Measurements from ENCODE around the gene FUT9.

The FUT9 gene

DNA sequence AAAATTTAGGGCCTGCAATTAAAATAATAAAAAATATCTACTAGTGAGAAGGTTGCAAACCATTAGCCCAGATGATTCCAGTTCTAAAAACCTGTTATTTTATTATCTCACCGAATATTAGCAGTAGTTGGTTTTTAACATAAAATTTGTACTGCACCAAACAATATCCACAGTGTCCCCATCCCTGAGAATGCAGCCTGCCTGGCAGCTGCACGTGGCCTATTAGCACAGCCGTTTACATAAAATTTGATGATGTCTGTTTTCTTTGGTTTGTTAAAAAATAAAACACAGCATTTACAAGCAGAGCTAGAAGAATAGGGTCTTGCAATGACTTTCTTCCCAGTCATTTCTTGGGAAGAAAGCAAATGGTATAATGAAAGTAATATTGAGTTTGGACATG is 58.2 kb downstream of the FUT9 start:
- DNase-seq, result no peak

DNA sequence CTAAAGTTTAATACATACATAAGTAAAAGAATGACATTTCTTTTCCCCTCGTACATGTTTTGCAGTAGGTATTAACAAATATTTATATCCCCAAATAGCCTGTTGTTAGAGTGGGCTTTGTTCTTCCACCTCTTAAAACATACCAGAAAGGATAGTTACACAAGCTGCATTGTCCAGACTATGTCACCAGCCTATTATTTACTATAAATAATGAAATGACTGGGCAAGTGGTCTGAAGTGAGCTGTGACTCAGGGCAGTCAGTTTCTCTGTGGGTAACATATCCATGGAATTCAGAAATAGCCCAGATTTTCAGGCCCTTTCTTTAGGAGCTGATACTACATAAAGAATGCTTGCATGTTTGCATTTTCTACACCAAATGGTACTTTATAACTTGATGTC is 60.1 kb downstream of the FUT9 start:
- DNase-seq, result no peak

DNA sequence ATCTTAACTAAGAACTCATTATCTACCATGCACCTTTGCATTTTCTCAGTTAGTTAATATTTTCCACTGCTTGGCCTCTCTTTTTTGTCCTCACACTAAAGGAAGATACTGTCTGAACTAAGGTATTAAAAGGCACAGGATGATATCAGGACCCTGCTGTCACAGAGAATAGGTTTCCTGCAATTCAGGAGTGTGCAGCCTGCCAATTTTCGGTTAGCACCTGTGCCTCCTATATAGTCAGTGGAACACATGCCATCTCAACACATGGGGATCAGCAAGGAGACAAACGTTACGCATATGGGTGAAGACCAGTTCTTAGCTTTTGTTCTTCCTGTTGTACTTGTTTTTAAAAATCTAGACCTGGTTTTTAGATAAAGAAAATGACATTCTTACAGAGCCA is 71.0 kb downstream of the FUT9 start:
- no peak for DNase-seq

GRCh38 chr6:96089173-96089572 is 73.4 kb downstream of the FUT9 start:
- DNase-seq, result no peak

DNA sequence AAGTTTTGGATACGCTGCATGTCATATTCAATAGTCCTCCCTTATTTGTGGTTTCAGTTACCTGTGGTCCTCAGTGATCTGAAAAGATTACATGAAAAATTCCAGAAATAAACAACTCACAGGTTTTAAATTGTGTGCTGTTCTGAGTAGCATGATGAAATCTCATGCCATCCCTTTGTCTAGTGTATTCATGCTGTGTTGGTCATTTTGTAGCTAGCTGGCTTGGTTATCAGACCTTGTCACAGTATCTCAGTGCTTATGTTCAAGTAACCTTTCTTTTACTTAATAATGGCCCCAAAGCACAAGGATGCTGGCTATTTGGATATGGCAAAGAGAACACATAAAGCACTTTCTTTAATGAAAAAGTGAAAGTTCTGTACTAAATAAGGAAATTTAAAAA is 78.3 kb downstream of the FUT9 start:
- DNase-seq, result no peak

GRCh38 chr6:96099069-96099468 is 83.3 kb downstream of the FUT9 start:
- no peak for DNase-seq

- no peak for DNase-seq
These were observed 85.8 kb downstream of the FUT9 start for GRCh38 chr6:96101564-96101963.

GRCh38 chr6:96104910-96105309 is 89.1 kb downstream of the FUT9 start:
- DNase-seq, result no peak

DNA sequence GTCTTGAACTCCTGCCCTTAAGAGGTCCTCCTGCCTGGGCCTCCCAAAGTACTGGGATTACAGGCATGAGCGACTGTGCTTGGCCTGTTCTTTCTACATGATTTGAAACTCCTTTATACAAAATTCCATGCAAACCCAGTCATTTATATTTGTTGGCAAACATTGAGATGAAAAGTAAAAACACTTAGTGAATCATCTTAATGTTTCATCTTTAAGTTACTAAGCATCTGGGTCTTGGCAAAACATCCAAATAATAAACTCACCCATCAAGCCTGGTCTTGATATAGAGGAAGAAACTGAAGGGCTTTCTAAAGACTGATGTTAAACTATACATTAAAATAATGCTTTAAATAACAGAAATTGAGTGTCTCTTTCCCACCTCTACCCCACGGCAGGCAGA is 95.1 kb downstream of the FUT9 start:
- DNase-seq, result no peak

DNA sequence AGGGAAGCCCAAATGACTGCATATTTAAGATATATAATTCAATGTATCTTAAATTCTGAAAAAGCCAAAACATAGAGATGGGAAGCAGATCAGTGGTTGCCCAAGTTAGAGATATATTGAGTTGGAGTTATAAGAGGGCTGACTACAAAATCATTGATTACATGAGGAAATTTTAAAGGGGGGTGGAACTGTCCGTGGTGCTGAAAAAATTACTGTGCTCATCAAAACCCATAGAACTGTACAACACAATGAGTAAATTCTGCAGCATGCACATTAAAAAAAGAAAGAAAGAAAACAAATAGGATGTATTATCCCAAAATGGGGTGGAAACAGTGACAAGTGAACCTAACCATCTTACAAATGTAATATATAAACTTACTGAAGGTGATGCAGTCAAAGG is 100.9 kb downstream of the FUT9 start:
- DNase-seq, result no peak

DNA sequence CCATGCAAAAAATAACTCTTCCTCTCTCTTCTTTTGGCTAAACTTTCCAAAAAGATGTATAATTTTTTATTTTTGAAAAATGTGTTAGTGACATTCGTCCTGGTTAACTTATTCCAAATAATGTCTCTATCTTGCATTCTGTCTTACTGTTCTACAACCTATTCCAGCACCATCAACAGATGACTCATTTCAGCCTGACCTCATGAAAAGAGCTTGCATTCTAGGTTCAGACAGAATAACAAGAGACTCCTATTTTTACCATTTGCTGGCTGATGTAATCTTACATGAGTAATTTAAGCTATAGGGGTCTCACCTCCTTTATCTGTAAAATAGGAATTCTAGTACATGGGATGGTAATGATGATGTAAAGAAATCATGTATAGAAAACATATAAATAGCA is 109.0 kb downstream of the FUT9 start:
- no peak for DNase-seq

GRCh38 chr6:96138406-96138805 is 122.6 kb downstream of the FUT9 start:
- no peak for DNase-seq

DNA sequence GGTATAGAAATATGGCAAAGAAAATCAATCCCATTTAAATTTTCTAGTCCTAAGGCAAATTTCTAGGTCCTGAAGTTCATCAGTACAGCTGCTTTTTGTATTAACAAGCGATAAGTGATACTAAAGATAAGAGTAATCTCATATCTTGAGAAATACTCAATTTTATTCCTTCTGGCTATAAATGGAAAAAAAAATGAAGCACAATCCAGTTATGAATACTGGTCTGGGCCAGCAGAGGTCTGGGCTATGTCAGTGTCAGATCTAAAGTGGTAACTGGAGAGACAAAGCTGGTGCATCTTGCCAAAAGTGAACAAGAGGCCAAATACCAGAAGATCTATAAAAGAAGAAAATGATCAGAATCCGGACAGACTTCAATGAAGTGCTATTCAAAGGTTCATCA is 126.4 kb downstream of the FUT9 start:
- no peak for DNase-seq

DNA sequence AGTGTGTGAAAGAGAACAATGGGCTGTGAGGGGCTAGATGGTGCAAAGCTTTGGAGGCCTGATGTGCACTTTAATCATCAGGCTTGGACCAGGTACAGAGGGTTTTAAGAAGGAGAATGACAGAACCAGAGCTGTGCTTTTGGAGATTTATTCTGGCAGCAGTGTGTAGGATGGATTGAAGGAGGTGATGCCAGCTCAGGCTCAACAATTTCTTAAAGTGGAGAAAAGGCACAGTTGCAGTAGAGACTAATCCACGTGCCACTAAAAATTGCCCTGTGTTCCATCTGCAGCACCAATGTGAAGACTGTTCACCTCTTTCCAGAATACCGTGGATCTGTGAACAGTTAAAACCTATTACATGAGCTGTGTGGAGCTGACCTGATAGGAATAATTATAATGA is 134.7 kb downstream of the FUT9 start:
- no peak for DNase-seq

GRCh38 chr6:96151707-96152106 is 135.9 kb downstream of the FUT9 start:
- no peak for DNase-seq

GRCh38 chr6:96152114-96152708 is 136.4 kb downstream of the FUT9 start:
- no peak for DNase-seq

- DNase-seq, result no peak
These were observed 138.0 kb downstream of the FUT9 start for GRCh38 chr6:96153775-96154174.

- no peak for DNase-seq
These were observed 140.7 kb downstream of the FUT9 start for GRCh38 chr6:96156425-96156824.

DNA sequence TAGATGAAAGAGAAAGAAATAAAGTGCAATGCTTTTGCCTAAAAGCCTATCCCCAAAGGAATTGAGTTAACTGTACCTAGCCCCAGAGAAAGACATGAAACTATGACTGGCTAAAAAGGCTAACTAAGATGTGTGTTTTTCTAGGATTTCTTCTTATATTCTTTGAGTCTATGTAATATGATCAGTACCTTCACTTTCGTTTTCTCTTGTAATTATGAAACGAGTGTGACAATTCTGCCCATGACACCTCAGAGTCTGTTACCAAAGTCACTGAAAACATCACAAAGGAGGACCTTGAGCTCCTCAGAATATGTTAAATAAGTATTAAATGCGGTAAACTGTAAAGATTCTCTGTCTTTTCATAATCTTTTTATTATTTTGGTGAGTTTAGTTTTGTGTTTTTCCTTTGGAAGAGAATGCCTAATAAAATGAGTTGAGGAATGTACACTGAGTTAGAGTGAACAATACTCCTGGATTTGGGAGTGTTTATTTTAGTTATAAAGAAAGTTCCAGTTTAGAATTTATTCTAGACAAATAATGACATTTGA is 141.3 kb downstream of the FUT9 start:
- no peak for DNase-seq

GRCh38 chr6:96162711-96163120 is 146.9 kb downstream of the FUT9 start:
- no peak for DNase-seq

DNA sequence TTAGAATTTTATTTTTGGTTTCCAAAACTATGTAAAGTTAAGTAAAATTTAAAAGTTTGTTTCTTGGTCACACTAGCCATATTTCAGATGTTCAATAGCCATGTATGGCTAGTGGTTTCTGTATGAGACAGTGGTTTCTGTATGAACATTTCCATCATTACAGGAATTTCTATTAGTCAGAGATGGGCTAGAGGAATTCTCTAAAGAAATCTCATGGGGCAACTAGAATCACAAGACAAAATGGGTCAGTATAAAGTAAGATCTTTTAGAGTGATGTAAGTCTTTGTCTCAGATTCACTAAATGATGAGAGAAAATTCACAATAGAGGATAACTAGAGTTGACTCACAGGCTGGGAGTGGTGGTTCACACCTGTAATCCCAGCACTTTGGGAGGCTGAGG is 149.0 kb downstream of the FUT9 start:
- DNase-seq, result no peak

GRCh38 chr6:96171112-96171511 is 155.3 kb downstream of the FUT9 start:
- DNase-seq, result no peak

DNA sequence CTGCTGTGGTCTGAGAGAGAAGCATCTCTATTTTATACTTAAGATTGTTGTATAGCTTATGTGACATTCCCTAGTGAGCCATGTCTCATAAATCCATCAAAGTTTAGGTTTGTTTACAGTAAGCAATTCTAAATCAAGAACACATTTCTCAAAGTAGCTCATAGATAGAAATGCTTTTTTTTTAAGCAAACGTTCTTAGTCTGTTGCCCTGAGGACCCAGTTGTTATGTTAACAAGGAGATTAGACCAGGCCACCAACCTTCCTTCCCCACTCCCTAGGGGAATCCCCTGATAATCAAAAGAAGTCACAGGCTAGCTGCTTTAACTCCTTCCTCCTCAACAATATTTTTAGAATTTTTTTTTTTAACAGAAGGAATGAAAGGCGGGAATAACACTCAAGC is 169.0 kb downstream of the FUT9 start:
- DNase-seq, result no peak

DNA sequence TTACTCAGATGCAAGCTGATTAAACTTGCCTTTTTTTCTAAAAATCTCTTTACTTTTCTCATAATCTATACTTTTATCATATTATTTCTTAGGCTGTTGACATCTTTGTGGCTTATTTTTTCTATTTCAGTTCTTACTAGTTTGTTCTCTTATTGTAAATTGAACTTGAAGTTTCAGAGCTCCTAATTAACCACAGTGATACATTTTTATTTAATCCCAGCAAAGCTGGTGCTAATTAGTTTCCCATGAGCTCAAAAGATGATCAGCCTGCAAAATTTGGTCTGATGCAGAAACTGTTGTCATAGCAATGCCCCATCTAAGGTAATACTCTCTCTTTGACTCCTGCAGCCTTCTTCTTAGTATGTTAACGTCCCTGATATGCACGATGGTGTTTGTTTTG is 170.3 kb downstream of the FUT9 start:
- DNase-seq, result no peak

DNA sequence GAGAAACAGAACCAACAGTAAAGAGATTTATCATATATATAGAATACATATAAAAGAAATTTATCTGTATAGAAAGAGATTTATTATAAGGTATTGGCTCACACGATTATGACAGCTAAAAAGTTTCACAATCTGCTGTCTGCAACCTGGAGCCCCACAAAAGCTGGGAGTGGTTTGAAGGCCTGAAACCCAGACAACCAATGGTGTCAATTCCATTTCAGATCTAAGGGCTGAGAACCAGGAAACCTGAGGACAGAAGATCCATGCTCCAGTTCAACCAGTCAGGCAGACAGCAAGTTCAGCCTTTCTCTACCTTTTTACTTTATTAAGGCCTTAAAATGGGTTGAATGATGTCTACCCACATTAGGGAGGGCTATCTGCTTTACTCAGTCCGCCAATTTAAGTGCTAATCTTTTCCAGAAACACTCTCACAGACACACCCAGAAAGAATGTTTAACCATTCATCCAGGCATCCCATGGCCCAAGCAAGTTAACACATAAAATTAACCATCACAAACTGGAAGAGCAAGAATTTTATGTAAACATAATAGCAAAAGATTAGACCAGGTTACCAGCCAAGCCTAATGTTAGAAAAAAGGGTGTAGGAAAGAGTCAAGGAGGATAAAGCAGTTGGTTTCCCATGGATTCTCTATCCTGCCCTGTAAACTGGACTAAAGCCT is 170.9 kb downstream of the FUT9 start:
- no peak for DNase-seq

All from GF-D8 (cell line).